HEK293 (cell line): ENCODE data around the gene MBNL3.

Experiments
- CTCF ChIA-PET: fragments of 350-600 bp; formaldehyde crosslinking; extraction: SDS; loops from one replicate; lab custom pipeline; 2021; ENCODE audit warnings: antibody characterized with exemption; lab: Yijun Ruan, JAX
- POLR2A ChIA-PET: fragments of 300-600 bp; formaldehyde crosslinking; extraction: SDS; loops from one replicate; lab custom pipeline; 2020; ENCODE audit warnings: antibody characterized with exemption, inconsistent platforms; lab: Yijun Ruan, JAX
- H3K27ac ChIP-seq: fragments of 200-500 bp; sonication (Bioruptor generic); 2 replicates; pipeline ENCODE4 v1.5.1; 2014; ENCODE audit warnings: low read depth, low read length, control low read depth, inconsistent platforms; ENCODE audit errors: extremely low read depth
- H3K36me3 ChIP-seq, 2 experiments: fragments of 200-500 bp in 1 of 2; sonication (Bioruptor generic) in 1 of 2; 1 replicate in 1 of 2; 2 replicates in 1 of 2; pipeline ENCODE4 v1.5.1; 2014 to 2017; ENCODE audit warnings: inconsistent platforms in 2 of 2, low read length in 2 of 2; ENCODE audit not compliant: control insufficient read depth in 2 of 2, insufficient read depth in 1 of 2
- H3K4me1 ChIP-seq: fragments of 200-500 bp; sonication (Bioruptor generic); 2 replicates; pipeline ENCODE4 v1.5.1; 2014; ENCODE audit warnings: mild to moderate bottlenecking, low read length, inconsistent platforms; ENCODE audit not compliant: control insufficient read depth, insufficient read depth
- H3K4me3 ChIP-seq: 2 replicates; pipeline ENCODE4 v1.5.1; 2011; ENCODE audit warnings: low read depth, mild to moderate bottlenecking, control low read depth, low read length, moderate library complexity
- H3K9me3 ChIP-seq: fragments of 200-500 bp; sonication (Bioruptor generic); 2 replicates; pipeline ENCODE4 v1.5.1; 2014; ENCODE audit warnings: low read depth, low read length, inconsistent platforms; ENCODE audit not compliant: control insufficient read depth, insufficient read depth
- HOXA7 ChIP-seq: sonication (generic); formaldehyde crosslinking; IDR thresholded peaks from 2 replicates; pipeline ENCODE4 v1.8.1; 2022; ENCODE audit warnings: missing genetic modification reagents, borderline replicate concordance
- HOXC10 ChIP-seq: sonication (generic); formaldehyde crosslinking; IDR thresholded peaks from 2 replicates; pipeline ENCODE4 v1.8.1; 2023; ENCODE audit warnings: mild to moderate bottlenecking, missing genetic modification reagents
- IKZF3 ChIP-seq: fragments of 450-650 bp; IDR thresholded peaks from 2 replicates; pipeline ENCODE4 v1.5.0; 2018; ENCODE audit warnings: missing biosample characterization, mild to moderate bottlenecking, missing genetic modification characterization, moderate library complexity
- MYNN ChIP-seq: fragments of 450-650 bp; formaldehyde crosslinking; IDR thresholded peaks from 2 replicates; pipeline ENCODE4 v1.5.1; 2016; ENCODE audit warnings: missing biosample characterization, missing genetic modification characterization, borderline replicate concordance
- REST ChIP-seq: fragments of 450-650 bp; formaldehyde crosslinking; IDR thresholded peaks from 2 replicates; pipeline ENCODE4 v1.5.1; 2016; ENCODE audit warnings: missing biosample characterization, missing genetic modification characterization
- SCRT2 ChIP-seq: fragments of 450-650 bp; formaldehyde crosslinking; IDR thresholded peaks from 2 replicates; pipeline ENCODE4 v1.5.1; 2016; ENCODE audit warnings: missing biosample characterization, missing genetic modification characterization
- SP7 ChIP-seq: fragments of 450-650 bp; formaldehyde crosslinking; IDR thresholded peaks from 2 replicates; pipeline ENCODE4 v1.5.1; 2016; ENCODE audit warnings: missing biosample characterization, missing genetic modification characterization
- YY1 ChIP-seq: fragments of 450-650 bp; formaldehyde crosslinking; IDR thresholded peaks from 2 replicates; pipeline ENCODE4 v1.5.1; 2018; ENCODE audit warnings: missing biosample characterization, missing genetic modification characterization
- ZIC2 ChIP-seq: fragments of 450-650 bp; formaldehyde crosslinking; IDR thresholded peaks from 2 replicates; pipeline ENCODE4 v1.5.1; 2016; ENCODE audit warnings: missing biosample characterization, missing genetic modification characterization
- ZNF10 ChIP-seq: fragments of 450-650 bp; formaldehyde crosslinking; IDR thresholded peaks from 2 replicates; pipeline ENCODE4 v1.5.1; 2017; ENCODE audit warnings: missing biosample characterization, missing genetic modification characterization
- ZNF18 ChIP-seq: fragments of 450-650 bp; formaldehyde crosslinking; IDR thresholded peaks from 2 replicates; pipeline ENCODE4 v1.5.1; 2016; ENCODE audit warnings: missing biosample characterization, missing genetic modification characterization
- ZNF292 ChIP-seq: fragments of 450-650 bp; formaldehyde crosslinking; IDR thresholded peaks from 2 replicates; pipeline ENCODE4 v1.5.1; 2016; ENCODE audit warnings: low read depth, missing biosample characterization, missing genetic modification characterization, borderline replicate concordance
- ZNF426 ChIP-seq: fragments of 450-650 bp; formaldehyde crosslinking; IDR thresholded peaks from 2 replicates; pipeline ENCODE4 v1.5.1; 2017; ENCODE audit warnings: missing biosample characterization, missing genetic modification characterization, mild to moderate bottlenecking, inconsistent platforms, moderate library complexity
- ZNF571 ChIP-seq: fragments of 450-650 bp; formaldehyde crosslinking; IDR thresholded peaks from 2 replicates; pipeline ENCODE4 v1.5.0; 2017; ENCODE audit warnings: missing biosample characterization, missing genetic modification characterization
- ZNF658 ChIP-seq: fragments of 450-650 bp; formaldehyde crosslinking; IDR thresholded peaks from 2 replicates; pipeline ENCODE4; 2016; ENCODE audit warnings: missing biosample characterization, missing genetic modification characterization
- ZNF701 ChIP-seq: fragments of 450-650 bp; formaldehyde crosslinking; IDR thresholded peaks from 2 replicates; pipeline ENCODE4 v1.5.1; 2016; ENCODE audit warnings: missing biosample characterization, missing genetic modification characterization
- ZNF785 ChIP-seq: fragments of 450-650 bp; formaldehyde crosslinking; IDR thresholded peaks from 2 replicates; pipeline ENCODE4 v1.5.1; 2016; ENCODE audit warnings: missing biosample characterization, missing genetic modification characterization
- TF ChIP-seq, protein P1 (sequence below): fragments of 450-650 bp; formaldehyde crosslinking; conservative IDR thresholded peaks from 2 replicates; pipeline ENCODE4 v1.5.1; 2016; ENCODE audit warnings: low read depth, missing biosample characterization, missing genetic modification characterization

The MBNL3 gene

GRCh38 chrX:132395645-132396044 is 93.2 kb downstream of the MBNL3 start (continued):
- TF ChIP-seq ZNF18 (tag by site-specific recombination) = no peak
- TF ChIP-seq ZNF785 (tag by site-specific recombination) = no peak
- TF ChIP-seq HOXA7 = no peak

DNA sequence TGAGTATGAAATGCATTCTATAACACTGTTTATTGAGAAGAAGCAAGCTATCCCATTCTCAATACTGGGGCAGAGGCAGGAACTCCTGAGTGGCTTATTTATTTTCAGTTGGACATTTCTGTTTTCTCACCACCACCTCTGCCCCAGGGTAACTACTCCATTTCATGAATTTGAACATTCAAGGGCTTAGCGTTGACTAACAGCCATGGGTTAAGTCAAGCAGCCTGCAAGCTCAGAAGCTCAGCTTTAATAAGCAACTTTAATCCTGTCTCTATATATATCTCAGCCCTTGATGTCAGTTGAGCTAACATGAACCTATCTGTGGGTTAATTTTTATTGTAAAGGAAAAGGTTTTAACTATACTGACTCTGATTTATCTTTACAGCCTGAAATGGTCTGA is 93.8 kb downstream of the MBNL3 start:
- Histone ChIP-seq H3K36me3 (no peaks in the 10 kb centered on the region), H3K9me3 (no peaks in the 10 kb centered on the region), H3K27ac (no peak overlapping the region), H3K4me1 (0 out of 2 replicates have a peak, but pooled peaks cover 2% of the 10 kb centered on the region), H3K4me3 (no peak overlapping the region)
- TF ChIP-seq ZNF701 (tag by site-specific recombination) = no peak
- TF ChIP-seq SCRT2 (tag by site-specific recombination) = no peak
- TF ChIP-seq REST = no peak
- POLR2A ChIA-PET = no interaction called here
- CTCF ChIA-PET = interaction anchor here (0.9 to 1.0 kb wide), 2 partner anchors 104 to 553 kb away, joined by 3 to 4 read pairs; no protein-coding TSS in a partner anchor

DNA sequence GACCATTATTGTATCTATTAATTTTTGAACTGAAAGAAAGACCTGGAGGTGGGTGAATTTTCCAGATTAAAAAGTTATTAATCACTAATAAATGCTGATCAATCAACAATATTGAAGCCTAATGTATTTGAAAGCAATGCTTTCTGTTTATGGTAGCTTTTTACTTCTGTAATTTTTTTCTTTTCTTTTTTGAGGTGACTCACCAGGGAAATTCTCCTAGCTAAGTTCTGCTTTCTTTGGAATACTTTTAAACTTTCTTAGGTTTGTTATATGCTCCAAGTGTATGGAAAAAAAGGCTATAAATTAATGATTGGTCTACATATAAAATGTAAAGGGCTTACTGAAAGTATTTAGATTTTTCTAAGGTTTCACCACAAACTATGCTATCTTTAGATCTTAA is 94.2 kb downstream of the MBNL3 start:
- Histone ChIP-seq H3K4me1 (0 out of 2 replicates have a peak, but pooled peaks cover 2% of the 10 kb centered on the region), H3K9me3 (no peaks in the 10 kb centered on the region), H3K27ac (no peak overlapping the region), H3K4me3 (no peak overlapping the region), H3K36me3 (no peaks in the 10 kb centered on the region)
- TF ChIP-seq ZNF10 (no peak), MYNN (tag by site-specific recombination) (no peak), ZNF292 (no peak), HOXC10 (CRISPR knock-in tag) (no peak), ZNF426 (tag by site-specific recombination) (no peak), ZNF571 (tag by site-specific recombination) (no peak), ZIC2 (tag by site-specific recombination) (no peak), IKZF3 (tag by site-specific recombination) (no peak), ZNF658 (tag by site-specific recombination) (no peak), YY1 (tag by site-specific recombination) (no peak), SP7 (tag by site-specific recombination) (no peak)
- TF ChIP-seq, protein P1, sequence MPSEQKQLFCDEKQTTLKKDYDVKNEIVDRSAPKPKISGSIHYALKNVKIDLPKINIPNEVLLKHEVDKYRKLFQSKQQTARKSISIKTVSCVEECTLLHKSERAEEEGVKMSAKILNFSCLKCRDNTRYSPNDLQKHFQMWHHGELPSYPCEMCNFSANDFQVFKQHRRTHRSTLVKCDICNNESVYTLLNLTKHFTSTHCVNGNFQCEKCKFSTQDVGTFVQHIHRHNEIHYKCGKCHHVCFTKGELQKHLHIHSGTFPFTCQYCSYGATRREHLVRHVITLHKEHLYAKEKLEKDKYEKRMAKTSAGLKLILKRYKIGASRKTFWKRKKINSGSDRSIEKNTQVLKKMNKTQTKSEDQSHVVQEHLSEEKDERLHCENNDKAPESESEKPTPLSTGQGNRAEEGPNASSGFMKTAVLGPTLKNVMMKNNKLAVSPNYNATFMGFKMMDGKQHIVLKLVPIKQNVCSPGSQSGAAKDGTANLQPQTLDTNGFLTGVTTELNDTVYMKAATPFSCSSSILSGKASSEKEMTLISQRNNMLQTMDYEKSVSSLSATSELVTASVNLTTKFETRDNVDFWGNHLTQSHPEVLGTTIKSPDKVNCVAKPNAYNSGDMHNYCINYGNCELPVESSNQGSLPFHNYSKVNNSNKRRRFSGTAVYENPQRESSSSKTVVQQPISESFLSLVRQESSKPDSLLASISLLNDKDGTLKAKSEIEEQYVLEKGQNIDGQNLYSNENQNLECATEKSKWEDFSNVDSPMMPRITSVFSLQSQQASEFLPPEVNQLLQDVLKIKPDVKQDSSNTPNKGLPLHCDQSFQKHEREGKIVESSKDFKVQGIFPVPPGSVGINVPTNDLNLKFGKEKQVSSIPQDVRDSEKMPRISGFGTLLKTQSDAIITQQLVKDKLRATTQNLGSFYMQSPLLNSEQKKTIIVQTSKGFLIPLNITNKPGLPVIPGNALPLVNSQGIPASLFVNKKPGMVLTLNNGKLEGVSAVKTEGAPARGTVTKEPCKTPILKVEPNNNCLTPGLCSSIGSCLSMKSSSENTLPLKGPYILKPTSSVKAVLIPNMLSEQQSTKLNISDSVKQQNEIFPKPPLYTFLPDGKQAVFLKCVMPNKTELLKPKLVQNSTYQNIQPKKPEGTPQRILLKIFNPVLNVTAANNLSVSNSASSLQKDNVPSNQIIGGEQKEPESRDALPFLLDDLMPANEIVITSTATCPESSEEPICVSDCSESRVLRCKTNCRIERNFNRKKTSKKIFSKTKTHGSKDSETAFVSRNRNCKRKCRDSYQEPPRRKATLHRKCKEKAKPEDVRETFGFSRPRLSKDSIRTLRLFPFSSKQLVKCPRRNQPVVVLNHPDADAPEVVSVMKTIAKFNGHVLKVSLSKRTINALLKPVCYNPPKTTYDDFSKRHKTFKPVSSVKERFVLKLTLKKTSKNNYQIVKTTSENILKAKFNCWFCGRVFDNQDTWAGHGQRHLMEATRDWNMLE = no peak
- ChIA-PET POLR2A (no interaction called here), CTCF (interaction anchor here (0.7 to 1.0 kb wide), 3 partner anchors 104 to 955 kb away, joined by 3 to 4 read pairs (median 3); no protein-coding TSS in a partner anchor)
